K562 (cell line): ENCODE data around the gene RABL6. TPM values are rescaled to one million over a fixed set of nuclear protein-coding genes. Genes with fewer than 3 reads are reported as not detected.

Experiments used
- ARID1B ChIP-seq: fragments of 450-650 bp; IDR thresholded peaks from 2 replicates; pipeline ENCODE4 v1.6.1; 2016; ENCODE audit warnings: antibody characterized with exemption, mild to moderate bottlenecking, inconsistent platforms
- E2F3 ChIP-seq: fragments of 250-450 bp; sonication (Bioruptor Pico); IDR thresholded peaks from 2 replicates; pipeline ENCODE4 v1.4.0; 2020; ENCODE audit warnings: mild to moderate bottlenecking
- FOXJ3 ChIP-seq: sonication (generic); formaldehyde crosslinking; IDR thresholded peaks from 2 replicates; pipeline ENCODE4 v1.4.0; 2020; ENCODE audit warnings: mild to moderate bottlenecking, missing genetic modification reagents
- GATAD2B ChIP-seq: fragments of 450-650 bp; IDR thresholded peaks from 2 replicates; pipeline ENCODE4 v1.6.1; 2017; ENCODE audit warnings: mild to moderate bottlenecking, borderline replicate concordance
- HDAC2 ChIP-seq: fragments of 450-650 bp; IDR thresholded peaks from 2 replicates; pipeline ENCODE4 v1.6.1; 2016; ENCODE audit warnings: mild to moderate bottlenecking
- HDAC3 ChIP-seq: fragments of 450-650 bp; IDR thresholded peaks from 2 replicates; pipeline ENCODE4 v1.6.1; 2018; ENCODE audit warnings: borderline replicate concordance, mild to moderate bottlenecking, moderate library complexity; ENCODE audit not compliant: partially characterized antibody
- HLTF ChIP-seq: fragments of 450-650 bp; IDR thresholded peaks from 2 replicates; pipeline ENCODE4 v1.6.1; 2016
- KAT8 ChIP-seq: fragments of 450-650 bp; IDR thresholded peaks from 2 replicates; pipeline ENCODE4 v1.6.1; 2016; ENCODE audit warnings: low read depth, mild to moderate bottlenecking
- KLF10 ChIP-seq: fragments of 250-450 bp; sonication (Bioruptor Pico); IDR thresholded peaks from 2 replicates; pipeline ENCODE4 v1.6.1; 2021; ENCODE audit warnings: matching md5 sums
- KLF16 ChIP-seq: IDR thresholded peaks from 2 replicates; pipeline ENCODE4 v1.6.1; 2016; ENCODE audit warnings: antibody characterized with exemption
- MBD2 ChIP-seq: sonication (generic); IDR thresholded peaks from 2 replicates; pipeline ENCODE4 v1.6.1; 2016; ENCODE audit warnings: low read depth, borderline replicate concordance
- NONO ChIP-seq, 2 experiments: fragments of 200-400 bp in 1 of 2; fragments of 450-650 bp in 1 of 2; formaldehyde crosslinking in 1 of 2; IDR thresholded peaks; 2 replicates each; pipeline ENCODE4 v1.6.1; 2017; ENCODE audit warnings: low read depth in 2 of 2, mild to moderate bottlenecking in 2 of 2, moderate library complexity in 2 of 2, low read length in 1 of 2
- PCBP2 ChIP-seq: fragments of 200-400 bp; formaldehyde crosslinking; IDR thresholded peaks from 2 replicates; pipeline ENCODE4 v1.6.1; 2018; ENCODE audit warnings: low read length, low read depth, mild to moderate bottlenecking, moderate library complexity; ENCODE audit not compliant: poor library complexity, severe bottlenecking
- PTBP1 ChIP-seq: fragments of 200-400 bp; formaldehyde crosslinking; IDR thresholded peaks from 2 replicates; pipeline ENCODE4 v1.6.1; 2017; ENCODE audit warnings: low read depth, low read length
- RBM17 ChIP-seq: fragments of 200-400 bp; formaldehyde crosslinking; IDR thresholded peaks from 2 replicates; pipeline ENCODE4 v1.6.1; 2017; ENCODE audit warnings: low read depth, mild to moderate bottlenecking, low read length, borderline replicate concordance
- RFX5 ChIP-seq: IDR thresholded peaks from 2 replicates; pipeline ENCODE4 v1.6.1; 2011; ENCODE audit warnings: low read depth, mild to moderate bottlenecking, improper control_type of control experiment, low read length
- SMARCA4 ChIP-seq: fragments of 450-650 bp; IDR thresholded peaks from 2 replicates; pipeline ENCODE4 v1.6.1; 2016
- SP2 ChIP-seq: IDR thresholded peaks from 2 replicates; pipeline ENCODE4 v1.6.1; 2011; ENCODE audit warnings: mild to moderate bottlenecking, low read depth, low read length, moderate library complexity; ENCODE audit not compliant: poor library complexity, severe bottlenecking; ENCODE audit errors: extremely low read depth
- SREBF1 ChIP-seq: fragments of 150-350 bp; IDR thresholded peaks from 2 replicates; pipeline ENCODE4 v1.6.1; 2014; ENCODE audit warnings: antibody characterized with exemption, low read depth, low read length, borderline replicate concordance
- STAT5B ChIP-seq: fragments of 250-450 bp; sonication (Bioruptor Pico); IDR thresholded peaks from 2 replicates; pipeline ENCODE4 v1.8.0; 2021; ENCODE audit warnings: mild to moderate bottlenecking, inconsistent platforms
- TCFL5 ChIP-seq: fragments of 250-450 bp; sonication (Bioruptor Pico); conservative IDR thresholded peaks from 2 replicates; pipeline ENCODE4 v1.6.1; 2021; ENCODE audit warnings: mild to moderate bottlenecking, moderate library complexity, matching md5 sums
- TFAP4 ChIP-seq: sonication (generic); formaldehyde crosslinking; IDR thresholded peaks from 2 replicates; pipeline ENCODE4 v1.8.0; 2022; ENCODE audit warnings: missing genetic modification reagents, mild to moderate bottlenecking, moderate library complexity, borderline replicate concordance
- THRB ChIP-seq: fragments of 450-650 bp; formaldehyde crosslinking; conservative IDR thresholded peaks from 2 replicates; pipeline ENCODE4 v1.4.0; 2022; ENCODE audit warnings: mild to moderate bottlenecking, missing genetic modification characterization
- ZC3H11A ChIP-seq: IDR thresholded peaks from 2 replicates; pipeline ENCODE4 v1.6.1; 2012; ENCODE audit warnings: low read depth, low read length, improper control_type of control experiment
- ZNF239 ChIP-seq: fragments of 250-450 bp; sonication (Bioruptor Pico); IDR thresholded peaks from 2 replicates; pipeline ENCODE4 v1.4.0; 2020; ENCODE audit warnings: mild to moderate bottlenecking
- ZNF766 ChIP-seq: fragments of 200-800 bp; sonication (Bioruptor generic); conservative IDR thresholded peaks from 2 replicates; pipeline ENCODE4 v1.6.1; 2016; ENCODE audit warnings: missing genetic modification characterization, missing compliant biosample characterization
- polyA plus RNA-seq, 8 experiments: library from polyadenylated mRNA; depleted of rRNA in 4 of 8; stranded (reverse) in 5 of 8; unstranded in 3 of 8; fragments of >200 nt; fragmentation: Nextera tagmentation in 2 of 8; fragmentation: Illumina TruSeq in 1 of 8; extraction: Ambion mirVana in 2 of 8; extraction: Trizol in 1 of 8; gene quantifications; 2 replicates each; pipeline versions ENCODE4 v1.2.1 to v1.2.3, GENCODE V29; 2011 to 2014; ENCODE audit warnings: inconsistent platforms in 1 of 8, missing spikeins in 1 of 8
- total RNA-seq, 7 experiments: library from RNA; depleted of rRNA in 6 of 7; stranded (reverse); fragments of >200 nt in 6 of 7; fragmentation: Illumina TruSeq in 2 of 7; extraction: Trizol in 2 of 7; gene quantifications; 2 replicates each; pipeline versions ENCODE4 v1.2.1 to v1.2.3, GENCODE V29; 2011 to 2021; ENCODE audit warnings: low replicate concordance in 1 of 7
- TF ChIP-seq, protein P1 (sequence below), 2 experiments: fragments of 450-650 bp; conservative IDR thresholded peaks; 2 replicates each; pipeline ENCODE4 v1.6.1; 2017; ENCODE audit warnings: mild to moderate bottlenecking in 2 of 2, moderate library complexity in 2 of 2

The RABL6 gene
- total and polyA plus RNA-seq, 9 of the 15 experiments (the other 6 are each of a cell fraction or from before 2014, with no cell fraction given), result 5.6 to 181 (median 84.5) TPM

DNA sequence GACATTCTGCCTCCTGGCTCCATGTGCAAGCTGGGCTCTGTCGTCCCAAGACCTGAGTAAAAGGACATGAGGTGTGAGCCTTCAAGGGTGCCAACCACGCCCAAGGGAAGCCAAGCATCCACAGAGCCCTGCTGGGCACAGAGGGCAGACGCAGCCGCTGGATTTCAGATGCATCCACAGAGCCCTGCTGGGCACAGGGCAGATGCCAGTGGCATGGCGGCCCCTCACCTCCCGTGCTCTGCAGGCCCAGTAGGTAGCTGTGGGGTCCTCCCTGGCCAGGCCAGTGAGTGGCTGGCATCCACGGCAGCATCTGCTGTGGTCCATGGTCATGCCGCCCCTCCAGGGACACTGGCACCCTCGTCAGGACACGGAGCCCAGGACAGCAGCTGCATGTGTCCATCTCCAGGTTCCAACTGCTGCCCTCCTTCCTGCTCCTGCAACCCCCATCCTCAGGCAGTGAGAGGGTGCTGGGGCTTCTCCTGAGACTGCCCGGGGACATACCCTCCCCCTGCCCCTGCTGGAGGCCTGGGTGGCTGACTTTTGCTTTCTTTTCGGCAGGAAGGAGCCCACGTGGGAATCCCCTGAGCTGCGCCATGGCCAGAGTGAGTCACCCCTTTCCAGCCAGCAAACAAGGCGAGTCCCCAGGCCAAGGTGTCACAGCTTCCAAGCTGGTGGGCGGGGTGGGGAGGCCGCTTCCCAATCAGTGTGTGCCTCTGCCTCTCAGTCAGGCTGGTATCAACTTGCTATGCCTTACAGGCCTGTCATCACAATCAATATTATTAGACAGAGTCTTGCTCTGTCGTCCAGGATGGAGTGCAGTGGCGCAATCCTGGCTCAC lies 74.6 kb downstream of the RABL6 start (continued):
- no peak for TF ChIP-seq HDAC3
- no peak for TF ChIP-seq STAT5B (CRISPR knock-in tag)
- TF ChIP-seq NONO (IDR thresholded peaks at IDR 0.05; ENCODE audit: low read depth in 2 of 2, low read length in 1 of 2), result no peak
- TF ChIP-seq ZNF766 (CRISPR knock-in tag), result no peak
- no peak for TF ChIP-seq ZNF239 (CRISPR knock-in tag)
- TF ChIP-seq, protein P1, sequence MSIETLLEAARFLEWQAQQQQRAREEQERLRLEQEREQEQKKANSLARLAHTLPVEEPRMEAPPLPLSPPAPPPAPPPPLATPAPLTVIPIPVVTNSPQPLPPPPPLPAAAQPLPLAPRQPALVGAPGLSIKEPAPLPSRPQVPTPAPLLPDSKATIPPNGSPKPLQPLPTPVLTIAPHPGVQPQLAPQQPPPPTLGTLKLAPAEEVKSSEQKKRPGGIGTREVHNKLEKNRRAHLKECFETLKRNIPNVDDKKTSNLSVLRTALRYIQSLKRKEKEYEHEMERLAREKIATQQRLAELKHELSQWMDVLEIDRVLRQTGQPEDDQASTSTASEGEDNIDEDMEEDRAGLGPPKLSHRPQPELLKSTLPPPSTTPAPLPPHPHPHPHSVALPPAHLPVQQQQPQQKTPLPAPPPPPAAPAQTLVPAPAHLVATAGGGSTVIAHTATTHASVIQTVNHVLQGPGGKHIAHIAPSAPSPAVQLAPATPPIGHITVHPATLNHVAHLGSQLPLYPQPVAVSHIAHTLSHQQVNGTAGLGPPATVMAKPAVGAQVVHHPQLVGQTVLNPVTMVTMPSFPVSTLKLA (conservative IDR thresholded peaks at IDR 0.05), result peak; percentile 92 to 95
- TF ChIP-seq PTBP1, result no peak
- TF ChIP-seq PCBP2, result no peak
- peak; percentile 72; the same call in 1 of the 2 replicates for TF ChIP-seq TFAP4 (CRISPR knock-in tag)
- no peak for TF ChIP-seq HDAC2
- no peak; the same call in 1 of the 2 replicates for TF ChIP-seq SMARCA4
- no peak for TF ChIP-seq RBM17
- no peak for TF ChIP-seq SP2
- no peak for TF ChIP-seq GATAD2B
- TF ChIP-seq TCFL5 (CRISPR knock-in tag), result no peak
- TF ChIP-seq ZC3H11A, result no peak
- TF ChIP-seq HLTF, result no peak
- TF ChIP-seq SREBF1, result no peak
- no peak for TF ChIP-seq E2F3
- TF ChIP-seq MBD2, result no peak
- TF ChIP-seq KAT8, result no peak
- no peak for TF ChIP-seq RFX5
- TF ChIP-seq KLF10 (CRISPR knock-in tag), result no peak
- no peak for TF ChIP-seq THRB (CRISPR knock-in tag)
- no peak for TF ChIP-seq KLF16
- no peak for TF ChIP-seq FOXJ3
- TF ChIP-seq ARID1B, result peak; percentile 42; the same call in 1 of the 2 replicates
